ENCODE data around the gene KCTD15. TPM values are rescaled to one million over a fixed set of nuclear protein-coding genes. Genes with fewer than 3 reads are reported as not detected.
A peak's percentile ranks its signal among the peaks of the same experiment; 100 is the strongest.

The KCTD15 gene
- total and polyA plus RNA-seq, 8 donors: 14.8 to 33.8 (median 19.0) TPM

DNA sequence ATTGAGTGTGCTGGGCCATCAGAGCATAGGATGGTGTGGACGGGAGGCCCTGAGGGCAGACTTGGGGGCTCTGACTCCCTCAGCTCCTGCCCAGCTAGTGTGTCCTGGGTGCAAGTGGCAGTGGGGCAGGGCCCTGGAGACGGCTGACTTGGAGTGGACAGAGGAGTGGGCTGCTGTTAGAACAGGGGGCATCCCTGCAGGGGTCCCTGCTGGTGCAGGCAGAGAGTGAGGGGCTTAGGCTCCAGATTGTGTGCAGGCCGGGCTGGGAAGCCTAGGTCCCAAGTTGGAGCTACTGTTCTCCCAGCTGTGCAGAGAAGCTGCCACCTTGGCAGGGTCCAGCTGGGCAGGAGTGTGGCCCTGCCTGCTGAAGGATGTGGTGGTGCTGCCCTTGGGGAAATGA is 8.6 kb downstream of the KCTD15 start:
- Histone ChIP-seq H3K9me3 (no peaks in the 10 kb centered on the region), H3K36me3 (no peaks in the 10 kb centered on the region), H3K27me3 (no peaks in the 10 kb centered on the region), H3K27ac (no peak overlapping the region), H3K4me3 (no peak overlapping the region), H3K4me1 (peaks cover 0 to 7% (median 7%) of the 10 kb centered on the region in 3 donors)
- WGBS, 2 donors: 91% methylated on average over 3 of the region's 3 CpGs
- no peak for TF ChIP-seq CTCF (IDR thresholded peaks at IDR 0.05)
- intact Hi-C loops (cut with DNase I): no loop called here
- FAIRE-seq (no peak), DNase-seq (peak in 1 of 6 donors; percentile 56), ATAC-seq (no peak)

- intact Hi-C loops (cut with DNase I): no loop called here
- DNase-seq (peak in 1 of 6 donors; percentile 28), ATAC-seq (no peak), FAIRE-seq (no peak)
- H3K27ac ChIP-seq: no peak overlapping the region
- no peaks in the 10 kb centered on the region for H3K9me3 ChIP-seq
- H3K4me3 ChIP-seq: no peak overlapping the region
- H3K36me3 ChIP-seq: no peaks in the 10 kb centered on the region
- H3K27me3 ChIP-seq: no peaks in the 10 kb centered on the region
- TF ChIP-seq CTCF (IDR thresholded peaks at IDR 0.05): no peak
- 88 to 91% methylated on average over 9 of the region's 9 CpGs for WGBS, 2 donors
- peaks cover 0 to 7% (median 7%) of the 10 kb centered on the region in 3 donors for H3K4me1 ChIP-seq
Measured at GRCh38 chr19:33805840-33806433, 9.3 kb downstream of the KCTD15 start.

DNA sequence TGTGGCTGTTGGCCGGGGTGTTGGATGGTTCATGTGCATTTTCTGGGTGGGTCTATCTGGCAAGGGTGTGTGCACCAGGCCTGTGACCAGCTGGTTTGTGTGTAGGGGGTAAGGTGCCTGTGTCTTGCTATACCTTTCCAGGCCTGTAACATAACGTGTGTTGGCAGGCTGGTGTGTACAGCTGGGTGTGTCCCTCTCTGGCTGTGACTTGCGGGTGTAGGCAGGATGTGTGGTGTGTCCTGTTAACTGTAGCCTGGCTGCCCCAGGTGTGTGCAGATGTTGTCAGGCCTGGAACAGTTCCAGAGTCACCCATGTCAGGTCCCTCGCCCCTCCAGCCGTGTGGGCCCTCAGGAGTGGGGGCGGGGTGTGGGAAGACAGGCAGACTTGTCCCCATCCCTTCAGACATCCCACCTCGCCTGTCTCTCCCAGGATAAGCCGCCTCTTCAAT is 9.8 kb downstream of the KCTD15 start:
- FAIRE-seq (no peak), DNase-seq (peak in 1 of 6 donors; percentile 65), ATAC-seq (no peak)
- WGBS, 2 donors: 86 to 92% methylated on average over 8 of the region's 8 CpGs
- Histone ChIP-seq H3K27ac (no peak overlapping the region), H3K4me3 (no peak overlapping the region), H3K36me3 (no peaks in the 10 kb centered on the region), H3K9me3 (no peaks in the 10 kb centered on the region), H3K4me1 (peaks cover 0 to 7% (median 7%) of the 10 kb centered on the region in 3 donors), H3K27me3 (no peaks in the 10 kb centered on the region)
- intact Hi-C loops (cut with DNase I): no loop called here
- no peak for TF ChIP-seq CTCF (IDR thresholded peaks at IDR 0.05)

DNA sequence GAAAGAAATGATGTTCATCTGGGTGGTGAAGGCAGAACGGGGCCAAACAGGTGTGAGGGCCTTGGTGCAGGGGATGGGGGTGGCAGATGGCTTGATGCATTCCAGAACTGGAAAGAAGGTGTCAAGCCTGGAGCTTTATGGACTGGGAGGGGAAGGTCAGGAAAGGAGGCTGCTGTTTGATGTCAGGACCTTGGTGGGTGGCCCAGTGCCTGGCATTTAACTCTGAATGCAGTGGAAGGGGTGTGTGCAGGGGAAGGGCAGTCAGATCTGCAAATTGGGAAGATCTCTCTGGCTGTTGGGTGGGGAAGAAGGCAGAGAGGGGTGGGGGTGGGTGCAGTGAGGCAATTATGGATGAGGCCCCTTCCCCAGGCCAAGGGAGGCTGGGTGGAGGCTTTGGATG is 11.7 kb downstream of the KCTD15 start:
- FAIRE-seq (no peak), ATAC-seq (no peak), DNase-seq (peak in 1 of 6 donors; percentile 11)
- no peaks in the 10 kb centered on the region for H3K36me3 ChIP-seq
- intact Hi-C loops (cut with DNase I): no loop called here
- no peak overlapping the region for H3K4me3 ChIP-seq
- no peaks in the 10 kb centered on the region for H3K9me3 ChIP-seq
- TF ChIP-seq CTCF (IDR thresholded peaks at IDR 0.05): no peak
- WGBS, 2 donors: 89 to 94% methylated on average over 1 of the region's 1 CpG
- H3K4me1 ChIP-seq: peaks cover 0 to 7% (median 7%) of the 10 kb centered on the region in 3 donors
- no peak overlapping the region for H3K27ac ChIP-seq
- H3K27me3 ChIP-seq: no peaks in the 10 kb centered on the region

- Histone ChIP-seq H3K36me3 (no peaks in the 10 kb centered on the region), H3K4me1 (peaks cover 0 to under 1% (median 0%) of the 10 kb centered on the region in 3 donors), H3K9me3 (no peaks in the 10 kb centered on the region), H3K27ac (no peak overlapping the region), H3K4me3 (no peak overlapping the region), H3K27me3 (no peaks in the 10 kb centered on the region)
- no peak for ATAC-seq
- intact Hi-C loops (cut with DNase I): no loop called here
- WGBS, 2 donors: 87 to 90% methylated on average over 5 to 6 of the region's 6 CpGs
- no peak for TF ChIP-seq CTCF (IDR thresholded peaks at IDR 0.05)
- DNase-seq: peak in 1 of 6 donors; percentile 46
- FAIRE-seq: no peak
Measured at GRCh38 chr19:33809960-33810359, 13.3 kb downstream of the KCTD15 start.
